22Rv1 (cell line): ENCODE data around the gene OR2B2.

Experiments used
- ZFX ChIP-seq: fragments of 450-650 bp; IDR thresholded peaks from 2 replicates; pipeline ENCODE4 v1.6.1; 2017; ENCODE audit warnings: antibody characterized with exemption, borderline replicate concordance
- TF ChIP-seq, protein P1 (sequence below): fragments of 450-650 bp; IDR thresholded peaks from 2 replicates; pipeline ENCODE4 v1.5.1; 2017; ENCODE audit warnings: mild to moderate bottlenecking

DNA sequence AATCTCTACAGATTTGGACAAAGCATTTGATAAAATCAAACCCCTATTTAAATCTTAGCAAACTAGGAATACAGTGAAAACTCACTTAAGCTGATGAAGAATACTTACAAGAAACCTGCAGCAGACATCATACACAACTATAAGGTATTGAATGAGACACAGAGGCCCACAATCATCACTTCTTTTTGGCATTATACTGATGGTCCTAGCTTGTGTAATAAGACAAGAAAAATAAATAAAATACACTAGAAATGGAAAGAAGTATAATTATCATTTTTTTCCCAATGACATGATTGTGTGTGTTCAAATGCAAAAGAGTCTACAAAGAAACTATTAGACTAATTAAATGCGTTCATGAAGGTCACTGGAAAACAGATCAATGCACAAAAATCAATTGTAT is 36.0 kb upstream of the OR2B2 start:
- TF ChIP-seq, protein P1, sequence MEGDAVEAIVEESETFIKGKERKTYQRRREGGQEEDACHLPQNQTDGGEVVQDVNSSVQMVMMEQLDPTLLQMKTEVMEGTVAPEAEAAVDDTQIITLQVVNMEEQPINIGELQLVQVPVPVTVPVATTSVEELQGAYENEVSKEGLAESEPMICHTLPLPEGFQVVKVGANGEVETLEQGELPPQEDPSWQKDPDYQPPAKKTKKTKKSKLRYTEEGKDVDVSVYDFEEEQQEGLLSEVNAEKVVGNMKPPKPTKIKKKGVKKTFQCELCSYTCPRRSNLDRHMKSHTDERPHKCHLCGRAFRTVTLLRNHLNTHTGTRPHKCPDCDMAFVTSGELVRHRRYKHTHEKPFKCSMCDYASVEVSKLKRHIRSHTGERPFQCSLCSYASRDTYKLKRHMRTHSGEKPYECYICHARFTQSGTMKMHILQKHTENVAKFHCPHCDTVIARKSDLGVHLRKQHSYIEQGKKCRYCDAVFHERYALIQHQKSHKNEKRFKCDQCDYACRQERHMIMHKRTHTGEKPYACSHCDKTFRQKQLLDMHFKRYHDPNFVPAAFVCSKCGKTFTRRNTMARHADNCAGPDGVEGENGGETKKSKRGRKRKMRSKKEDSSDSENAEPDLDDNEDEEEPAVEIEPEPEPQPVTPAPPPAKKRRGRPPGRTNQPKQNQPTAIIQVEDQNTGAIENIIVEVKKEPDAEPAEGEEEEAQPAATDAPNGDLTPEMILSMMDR, result no peak
- no peak for TF ChIP-seq ZFX
